H1 (cell line): ENCODE data around the gene RNASE9.
"Not testable (repeated sequence)": the region's sequence is repeated elsewhere in the genome, so short reads cannot be mapped to it uniquely, and the experiment has no call there.

Source experiments
- ATF3 ChIP-seq: IDR thresholded peaks from 2 replicates; pipeline ENCODE4 v1.6.1; 2011; ENCODE audit warnings: low read depth, mild to moderate bottlenecking, low read length; ENCODE audit not compliant: insufficient read depth
- BRCA1 ChIP-seq: IDR thresholded peaks from 2 replicates; pipeline ENCODE4 v1.6.1; 2012; ENCODE audit warnings: low read depth, low read length, improper control_type of control experiment
- CBX8 ChIP-seq: fragments of 300-800, 300-1000 bp; sonication (generic); IDR thresholded peaks from 2 replicates; pipeline ENCODE4 v1.7.1; 2016; ENCODE audit warnings: low read depth, low read length, borderline replicate concordance
- CHD1 ChIP-seq: IDR thresholded peaks from 2 replicates; pipeline ENCODE4 v1.6.1; 2012; ENCODE audit warnings: low read depth, low read length, improper control_type of control experiment
- CREB1 ChIP-seq: IDR thresholded peaks from 2 replicates; pipeline ENCODE4 v1.6.1; 2012; ENCODE audit warnings: inconsistent platforms
- GTF2F1 ChIP-seq: IDR thresholded peaks from 2 replicates; pipeline ENCODE4 v1.6.1; 2012; ENCODE audit warnings: low read depth, low read length, improper control_type of control experiment, borderline replicate concordance
- MAFK ChIP-seq: IDR thresholded peaks from 2 replicates; pipeline ENCODE4 v1.6.1; 2012; ENCODE audit warnings: low read depth, mild to moderate bottlenecking, improper control_type of control experiment, low read length
- POLR2AphosphoS5 ChIP-seq: IDR thresholded peaks from 2 replicates; pipeline ENCODE4 v1.6.1; 2011; ENCODE audit warnings: low read depth, low read length
- SIN3A ChIP-seq, 2 experiments: IDR thresholded peaks in 1 of 2; conservative IDR thresholded peaks in 1 of 2; 2 replicates each; pipeline ENCODE4 v1.6.1; 2011 to 2012; ENCODE audit warnings: low read length in 2 of 2, improper control_type of control experiment in 1 of 2, low read depth in 1 of 2, mild to moderate bottlenecking in 1 of 2
- TAF1 ChIP-seq: IDR thresholded peaks from 2 replicates; pipeline ENCODE4 v1.6.1; 2011; ENCODE audit warnings: mild to moderate bottlenecking, low read depth, low read length
- ZNF274 ChIP-seq: IDR thresholded peaks from 2 replicates; pipeline ENCODE4 v1.7.0; 2012; ENCODE audit warnings: low read length, borderline replicate concordance; ENCODE audit errors: extremely low read depth
- TF ChIP-seq, protein P1 (sequence below), 3 experiments: IDR thresholded peaks; 1 replicate in 2 of 3; 2 replicates in 1 of 3; pipeline versions ENCODE4 v1.5.1 to v1.6.1; 2011; ENCODE audit warnings: low read length in 3 of 3, mild to moderate bottlenecking in 3 of 3, inconsistent platforms in 2 of 3, low read depth in 1 of 3, moderate library complexity in 1 of 3; ENCODE audit not compliant: insufficient read depth in 1 of 3; ENCODE audit errors: control extremely low read depth in 1 of 3

GRCh38 chr14:20569865-20570264 is 9.0 kb upstream of the RNASE9 start:
- not testable (repeated sequence) for TF ChIP-seq SIN3A (conservative IDR thresholded peaks at IDR 0.05 in 1 of 2, IDR thresholded peaks at IDR 0.05 in 1 of 2; ENCODE audit: low read depth in 1 of 2, low read length in 2 of 2); MAFK; BRCA1; TAF1; ZNF274; CBX8; CHD1; ATF3; GTF2F1; POLR2AphosphoS5; CREB1
- TF ChIP-seq, protein P1, sequence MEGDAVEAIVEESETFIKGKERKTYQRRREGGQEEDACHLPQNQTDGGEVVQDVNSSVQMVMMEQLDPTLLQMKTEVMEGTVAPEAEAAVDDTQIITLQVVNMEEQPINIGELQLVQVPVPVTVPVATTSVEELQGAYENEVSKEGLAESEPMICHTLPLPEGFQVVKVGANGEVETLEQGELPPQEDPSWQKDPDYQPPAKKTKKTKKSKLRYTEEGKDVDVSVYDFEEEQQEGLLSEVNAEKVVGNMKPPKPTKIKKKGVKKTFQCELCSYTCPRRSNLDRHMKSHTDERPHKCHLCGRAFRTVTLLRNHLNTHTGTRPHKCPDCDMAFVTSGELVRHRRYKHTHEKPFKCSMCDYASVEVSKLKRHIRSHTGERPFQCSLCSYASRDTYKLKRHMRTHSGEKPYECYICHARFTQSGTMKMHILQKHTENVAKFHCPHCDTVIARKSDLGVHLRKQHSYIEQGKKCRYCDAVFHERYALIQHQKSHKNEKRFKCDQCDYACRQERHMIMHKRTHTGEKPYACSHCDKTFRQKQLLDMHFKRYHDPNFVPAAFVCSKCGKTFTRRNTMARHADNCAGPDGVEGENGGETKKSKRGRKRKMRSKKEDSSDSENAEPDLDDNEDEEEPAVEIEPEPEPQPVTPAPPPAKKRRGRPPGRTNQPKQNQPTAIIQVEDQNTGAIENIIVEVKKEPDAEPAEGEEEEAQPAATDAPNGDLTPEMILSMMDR (IDR thresholded peaks at IDR 0.05; ENCODE audit: control extremely low read depth in 1 of 3, insufficient read depth in 1 of 3, low read depth in 1 of 3, low read length in 3 of 3), result not testable (repeated sequence)
